Esophagus squamous epithelium (tissue), 4 donors: ENCODE measurements around the gene LPIN1.
"Not testable (repeated sequence)": the region's sequence is repeated elsewhere in the genome, so short reads cannot be mapped to it uniquely, and the experiment has no call there.

Experiments
- CTCF ChIP-seq, 6 experiments: fragments of 450-650 bp in 4 of 6; fragments of 200-600 bp in 2 of 6; sonication (generic) in 2 of 6; IDR thresholded peaks; one replicate each; pipeline ENCODE4 v1.5.1; 2016 to 2019; ENCODE audit warnings: antibody characterized with exemption in 6 of 6, mild to moderate bottlenecking in 4 of 6, moderate library complexity in 4 of 6
- POLR2A ChIP-seq, 4 donors: fragments of 450-650 bp; IDR thresholded peaks; one replicate each; pipeline ENCODE4 v1.6.1; 2017; ENCODE audit warnings: antibody characterized with exemption in 4 of 4, mild to moderate bottlenecking in 4 of 4, moderate library complexity in 3 of 4

GRCh38 chr2:11847935-11848334, 101.5 kb downstream of the LPIN1 start:
- TF ChIP-seq POLR2A, CTCF (IDR thresholded peaks at IDR 0.05): not testable (repeated sequence)
